ENCODE measurements around the gene DYNAP.

Gene DYNAP

GRCh38 chr18:54636217-54636616, 45.2 kb downstream of the DYNAP start:
- DNase-seq (ENCODE audit: low read depth in 1 of 2, low spot score in 1 of 2) = no peak

DNA sequence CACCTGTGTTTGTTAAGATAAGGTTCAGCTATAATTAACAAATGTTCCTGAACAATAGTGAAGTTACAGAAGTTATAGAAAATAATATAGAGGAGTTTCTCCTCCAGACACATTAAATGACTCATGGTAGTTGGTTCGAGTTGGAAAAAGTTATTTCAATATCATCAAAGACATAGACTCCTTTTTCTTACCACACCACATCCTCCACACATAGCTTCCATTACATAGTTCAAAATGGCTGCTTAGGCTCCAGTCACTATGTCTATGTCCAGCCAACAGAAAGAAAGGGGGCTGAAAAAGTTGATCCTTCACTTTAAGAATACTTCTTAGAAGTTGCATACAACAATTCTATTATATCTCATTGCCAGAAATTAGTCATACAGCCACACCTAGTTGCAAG, 50.7 kb downstream of the DYNAP start:
- DNase-seq (ENCODE audit: low read depth in 1 of 2, low spot score in 1 of 2) = no peak

DNA sequence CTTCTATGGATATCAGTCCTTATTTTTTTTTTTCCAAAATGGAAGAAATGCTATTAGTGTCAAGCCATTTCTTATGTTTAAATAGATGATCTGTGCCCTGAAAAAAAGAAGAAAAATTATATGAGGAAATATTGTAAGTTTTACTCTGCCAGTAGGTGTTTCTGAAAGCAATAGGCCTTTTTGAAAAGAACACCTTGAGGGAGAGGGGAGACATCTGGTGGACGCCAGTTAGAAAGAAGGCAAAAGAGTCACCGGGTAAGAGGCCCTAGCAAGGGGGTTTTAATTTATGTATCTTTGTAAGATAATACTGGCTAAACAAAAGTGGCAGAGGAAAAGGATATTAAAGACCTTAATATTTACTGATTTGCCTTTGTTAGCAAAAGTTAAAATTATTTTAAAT, 56.1 kb downstream of the DYNAP start:
- DNase-seq (ENCODE audit: low read depth in 1 of 2, low spot score in 1 of 2) = no peak

All from stimulated activated CD4-positive, alpha-beta T cell treated with anti-CD3 and anti-CD28 coated beads, Interleukin-15, amount 100 ng/mL, for 1 hour (primary cell).